ENCODE results near the gene EPC1. TPM values are rescaled to one million over a fixed set of nuclear protein-coding genes. Genes with fewer than 3 reads are reported as not detected.

The EPC1 gene
- total RNA-seq, 1 donor from 2014 or later, result 25.7 TPM

- Mint-ChIP-seq H3K9me3 (ENCODE audit: unreplicated experiment) (no peaks in the 10 kb centered on the region), H3K27me3 (ENCODE audit: low read depth, unreplicated experiment) (no peaks in the 10 kb centered on the region), H3K27ac (ENCODE audit: unreplicated experiment) (no peak overlapping the region), H3K4me1 (ENCODE audit: low read depth, unreplicated experiment) (peaks cover 11% of the 10 kb centered on the region), H3K36me3 (ENCODE audit: low read depth, unreplicated experiment) (peaks cover 2% of the 10 kb centered on the region), H3K4me3 (ENCODE audit: unreplicated experiment) (no peak overlapping the region)
- H2AFZ ChIP-seq (ENCODE audit: low read depth, low read length), result no peak overlapping the region
- H3K4me2 ChIP-seq (ENCODE audit: low read length), result no peak overlapping the region
- no peak overlapping the region for H3K9ac ChIP-seq (ENCODE audit: low read length)
- no peaks in the 10 kb centered on the region for H3K27me3 ChIP-seq (ENCODE audit: insufficient read depth, low read length)
- no peak for TF ChIP-seq CTCF (IDR thresholded peaks at IDR 0.05; ENCODE audit: insufficient read depth, low read depth, low read length)
- TF ChIP-seq EZH2 (IDR thresholded peaks at IDR 0.05; ENCODE audit: insufficient read depth, low read length), result no peak
- no peak for DNase-seq (ENCODE audit: low read depth)
- FAIRE-seq, result no peak
- H3K9me3 ChIP-seq (ENCODE audit: insufficient read depth, low read depth, low read length), result no peaks in the 10 kb centered on the region
- peaks cover 91% of the 10 kb centered on the region for H4K20me1 ChIP-seq (ENCODE audit: insufficient read depth, low read length)
- H3K27ac ChIP-seq (ENCODE audit: low read depth, low read length), result no peak overlapping the region
- H3K4me1 ChIP-seq (ENCODE audit: insufficient read depth, low read length), result peaks cover 2% of the 10 kb centered on the region
- no peaks in the 10 kb centered on the region for H3K36me3 ChIP-seq (ENCODE audit: insufficient read depth, low read length)
- H3K79me2 ChIP-seq (ENCODE audit: insufficient read depth, low read length), result peaks cover 100% of the 10 kb centered on the region
- H3K4me3 ChIP-seq (ENCODE audit: insufficient read depth, low read depth, low read length), result no peak overlapping the region
Measured at GRCh38 chr10:32321016-32321631, 25.8 kb downstream of the EPC1 start.

GRCh38 chr10:32318476-32318896 lies 28.5 kb downstream of the EPC1 start:
- Histone ChIP-seq H3K27me3 (ENCODE audit: insufficient read depth, low read length) (no peaks in the 10 kb centered on the region), H3K4me3 (ENCODE audit: insufficient read depth, low read depth, low read length) (no peak overlapping the region), H3K36me3 (ENCODE audit: insufficient read depth, low read length) (no peaks in the 10 kb centered on the region), H3K4me2 (ENCODE audit: low read length) (no peak overlapping the region), H3K9ac (ENCODE audit: low read length) (no peak overlapping the region), H2AFZ (ENCODE audit: low read depth, low read length) (no peak overlapping the region), H3K79me2 (ENCODE audit: insufficient read depth, low read length) (peaks cover 100% of the 10 kb centered on the region), H4K20me1 (ENCODE audit: insufficient read depth, low read length) (peaks cover 91% of the 10 kb centered on the region), H3K9me3 (ENCODE audit: insufficient read depth, low read depth, low read length) (no peaks in the 10 kb centered on the region), H3K27ac (ENCODE audit: low read depth, low read length) (no peak overlapping the region), H3K4me1 (ENCODE audit: insufficient read depth, low read length) (peaks cover 10% of the 10 kb centered on the region)
- Mint-ChIP-seq H3K36me3 (ENCODE audit: low read depth, unreplicated experiment) (peaks cover 2% of the 10 kb centered on the region), H3K4me3 (ENCODE audit: unreplicated experiment) (no peak overlapping the region), H3K27ac (ENCODE audit: unreplicated experiment) (no peak overlapping the region), H3K9me3 (ENCODE audit: unreplicated experiment) (no peaks in the 10 kb centered on the region), H3K4me1 (ENCODE audit: low read depth, unreplicated experiment) (peaks cover 20% of the 10 kb centered on the region), H3K27me3 (ENCODE audit: low read depth, unreplicated experiment) (no peaks in the 10 kb centered on the region)
- FAIRE-seq (no peak), DNase-seq (ENCODE audit: low read depth) (no peak)
- TF ChIP-seq CTCF (IDR thresholded peaks at IDR 0.05; ENCODE audit: insufficient read depth, low read depth, low read length) (no peak), EZH2 (IDR thresholded peaks at IDR 0.05; ENCODE audit: insufficient read depth, low read length) (no peak)

GRCh38 chr10:32317795-32318357 lies 29.1 kb downstream of the EPC1 start:
- H2AFZ ChIP-seq (ENCODE audit: low read depth, low read length), result no peak overlapping the region
- peaks cover 2% of the 10 kb centered on the region for H3K36me3 Mint-ChIP-seq (ENCODE audit: low read depth, unreplicated experiment)
- H3K36me3 ChIP-seq (ENCODE audit: insufficient read depth, low read length), result no peaks in the 10 kb centered on the region
- no peak overlapping the region for H3K27ac ChIP-seq (ENCODE audit: low read depth, low read length)
- TF ChIP-seq EZH2 (IDR thresholded peaks at IDR 0.05; ENCODE audit: insufficient read depth, low read length) (no peak), CTCF (IDR thresholded peaks at IDR 0.05; ENCODE audit: insufficient read depth, low read depth, low read length) (no peak)
- no peaks in the 10 kb centered on the region for H3K27me3 Mint-ChIP-seq (ENCODE audit: low read depth, unreplicated experiment)
- H3K9ac ChIP-seq (ENCODE audit: low read length), result no peak overlapping the region
- no peak overlapping the region for H3K27ac Mint-ChIP-seq (ENCODE audit: unreplicated experiment)
- H3K27me3 ChIP-seq (ENCODE audit: insufficient read depth, low read length), result no peaks in the 10 kb centered on the region
- no peak overlapping the region for H3K4me3 ChIP-seq (ENCODE audit: insufficient read depth, low read depth, low read length)
- peaks cover 22% of the 10 kb centered on the region for H3K4me1 Mint-ChIP-seq (ENCODE audit: low read depth, unreplicated experiment)
- H4K20me1 ChIP-seq (ENCODE audit: insufficient read depth, low read length), result peaks cover 94% of the 10 kb centered on the region
- peaks cover 100% of the 10 kb centered on the region for H3K79me2 ChIP-seq (ENCODE audit: insufficient read depth, low read length)
- H3K9me3 ChIP-seq (ENCODE audit: insufficient read depth, low read depth, low read length), result no peaks in the 10 kb centered on the region
- no peak overlapping the region for H3K4me2 ChIP-seq (ENCODE audit: low read length)
- no peak overlapping the region for H3K4me3 Mint-ChIP-seq (ENCODE audit: unreplicated experiment)
- no peaks in the 10 kb centered on the region for H3K9me3 Mint-ChIP-seq (ENCODE audit: unreplicated experiment)
- no peak for FAIRE-seq
- peaks cover 10% of the 10 kb centered on the region for H3K4me1 ChIP-seq (ENCODE audit: insufficient read depth, low read length)
- DNase-seq (ENCODE audit: low read depth), result no peak
